ENCODE results near the gene VEGFA. TPM values are rescaled to one million over a fixed set of nuclear protein-coding genes. Genes with fewer than 3 reads are reported as not detected.
A peak's percentile ranks its signal among the peaks of the same experiment; 100 is the strongest.

Gene VEGFA
- total RNA-seq, 4 donors from 2014 or later = 81.0 to 247 (median 156) TPM

DNA sequence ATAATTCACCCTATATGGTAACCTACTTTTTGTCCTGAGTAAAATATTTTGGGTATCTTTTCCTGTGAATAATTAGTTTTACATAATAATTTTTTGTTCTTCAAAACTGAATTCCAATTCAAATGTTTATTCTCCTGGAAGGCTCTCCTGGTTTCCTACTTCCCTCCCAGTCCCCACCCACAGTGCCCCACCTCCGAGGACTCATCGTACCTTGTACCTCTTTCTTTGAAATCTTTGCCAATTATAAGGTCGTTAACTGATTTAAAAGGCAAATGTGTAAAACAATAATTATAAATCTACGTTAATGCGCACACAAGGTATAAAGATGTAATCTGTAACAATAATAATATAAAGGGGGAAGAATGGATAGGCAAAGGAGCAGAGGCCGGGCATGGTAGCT lies 40.5 kb upstream of the VEGFA start:
- Histone ChIP-seq H3K4me3 (no peak overlapping the region), H3K36me3 (peaks cover 0 to 4% of the 10 kb centered on the region in 2 donors), H3K27ac (no peak overlapping the region), H3K4me1 (no peaks in the 10 kb centered on the region), H3K9me3 (peaks cover 0 to 9% of the 10 kb centered on the region in 2 donors), H3K27me3 (no peaks in the 10 kb centered on the region)
- intact Hi-C loops (cut with DNase I; ENCODE audit: low total_unique reads) = no loop called here
- no peak for TF ChIP-seq POLR2A (IDR thresholded peaks at IDR 0.05)
- TF ChIP-seq, protein P1, sequence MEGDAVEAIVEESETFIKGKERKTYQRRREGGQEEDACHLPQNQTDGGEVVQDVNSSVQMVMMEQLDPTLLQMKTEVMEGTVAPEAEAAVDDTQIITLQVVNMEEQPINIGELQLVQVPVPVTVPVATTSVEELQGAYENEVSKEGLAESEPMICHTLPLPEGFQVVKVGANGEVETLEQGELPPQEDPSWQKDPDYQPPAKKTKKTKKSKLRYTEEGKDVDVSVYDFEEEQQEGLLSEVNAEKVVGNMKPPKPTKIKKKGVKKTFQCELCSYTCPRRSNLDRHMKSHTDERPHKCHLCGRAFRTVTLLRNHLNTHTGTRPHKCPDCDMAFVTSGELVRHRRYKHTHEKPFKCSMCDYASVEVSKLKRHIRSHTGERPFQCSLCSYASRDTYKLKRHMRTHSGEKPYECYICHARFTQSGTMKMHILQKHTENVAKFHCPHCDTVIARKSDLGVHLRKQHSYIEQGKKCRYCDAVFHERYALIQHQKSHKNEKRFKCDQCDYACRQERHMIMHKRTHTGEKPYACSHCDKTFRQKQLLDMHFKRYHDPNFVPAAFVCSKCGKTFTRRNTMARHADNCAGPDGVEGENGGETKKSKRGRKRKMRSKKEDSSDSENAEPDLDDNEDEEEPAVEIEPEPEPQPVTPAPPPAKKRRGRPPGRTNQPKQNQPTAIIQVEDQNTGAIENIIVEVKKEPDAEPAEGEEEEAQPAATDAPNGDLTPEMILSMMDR (IDR thresholded peaks at IDR 0.05) = no peak
- DNase-seq = peak in 1 of 2 donors; percentile 9

DNA sequence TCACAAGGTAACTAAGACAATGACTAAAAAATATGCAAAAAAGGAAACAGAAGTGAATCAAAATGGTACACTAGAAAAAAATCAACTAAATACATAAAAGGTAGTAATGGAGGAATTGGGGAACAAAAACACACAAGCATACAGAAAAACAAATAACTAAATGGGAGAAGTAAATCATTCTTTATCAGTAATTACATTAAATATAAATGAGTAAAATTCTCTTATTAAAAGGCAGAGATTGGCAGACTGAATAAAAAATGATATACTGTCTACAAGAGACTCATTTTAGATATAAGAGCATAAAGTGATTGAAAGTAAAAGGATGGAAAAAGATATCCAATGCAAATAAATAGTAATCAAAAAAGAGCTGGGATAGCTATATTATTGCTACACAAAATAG lies 39.4 kb upstream of the VEGFA start:
- TF ChIP-seq, protein P1 (IDR thresholded peaks at IDR 0.05) = no peak
- no peak for DNase-seq
- Histone ChIP-seq H3K9me3 (peaks cover 0 to 9% of the 10 kb centered on the region in 2 donors), H3K4me1 (no peaks in the 10 kb centered on the region), H3K36me3 (peaks cover 0 to 4% of the 10 kb centered on the region in 2 donors), H3K27me3 (no peaks in the 10 kb centered on the region), H3K27ac (no peak overlapping the region), H3K4me3 (no peak overlapping the region)
- intact Hi-C loops (cut with DNase I; ENCODE audit: low total_unique reads) = no loop called here

DNA sequence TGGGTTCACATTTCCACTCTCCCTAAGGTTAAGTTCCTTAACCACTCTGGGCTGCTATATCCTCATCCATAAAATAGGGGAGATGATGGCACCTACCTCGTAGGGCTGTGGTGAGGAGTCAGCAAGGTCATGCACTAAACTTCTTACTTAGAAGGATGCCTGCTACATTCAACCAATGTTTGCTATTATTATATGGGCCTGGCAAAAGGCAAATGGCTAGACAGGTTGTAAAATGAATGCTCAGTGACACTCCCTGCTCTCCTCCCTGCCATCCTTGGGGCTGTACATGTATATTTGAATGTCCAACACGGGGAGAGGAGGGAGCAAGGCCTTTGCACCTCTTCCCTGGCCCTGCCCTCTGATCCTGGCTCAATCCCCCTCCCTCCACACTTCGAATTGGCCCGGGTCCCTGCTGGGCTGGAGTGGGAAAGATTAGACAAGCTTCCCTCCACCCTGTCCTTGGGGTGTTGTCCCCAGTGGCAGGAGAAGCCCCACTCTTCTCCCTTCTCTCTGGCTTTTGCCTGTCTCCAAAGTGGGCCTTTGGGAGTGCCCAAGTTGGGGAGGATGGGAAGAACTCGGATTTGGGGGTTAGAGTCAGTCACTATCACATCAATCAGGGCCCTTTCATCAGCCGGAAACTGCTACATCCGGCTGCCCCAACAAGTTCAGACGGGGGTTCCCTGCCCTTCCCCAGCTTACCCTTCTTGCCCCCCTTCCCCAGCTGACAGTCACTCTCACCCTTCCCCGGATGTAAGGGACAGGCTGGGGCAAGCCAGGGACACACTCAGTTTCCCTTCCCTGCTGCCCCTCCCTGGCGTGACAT lies 36.3 kb upstream of the VEGFA start:
- Histone ChIP-seq H3K27ac (no peak overlapping the region), H3K36me3 (peaks cover 0 to 4% of the 10 kb centered on the region in 2 donors), H3K4me3 (no peak overlapping the region), H3K4me1 (no peaks in the 10 kb centered on the region), H3K27me3 (no peaks in the 10 kb centered on the region), H3K9me3 (peaks cover 0 to 9% of the 10 kb centered on the region in 2 donors)
- intact Hi-C loops (cut with DNase I; ENCODE audit: low total_unique reads) = no loop called here
- TF ChIP-seq POLR2A (IDR thresholded peaks at IDR 0.05) = no peak
- TF ChIP-seq, protein P1 (IDR thresholded peaks at IDR 0.05) = no peak
- DNase-seq = no peak

DNA sequence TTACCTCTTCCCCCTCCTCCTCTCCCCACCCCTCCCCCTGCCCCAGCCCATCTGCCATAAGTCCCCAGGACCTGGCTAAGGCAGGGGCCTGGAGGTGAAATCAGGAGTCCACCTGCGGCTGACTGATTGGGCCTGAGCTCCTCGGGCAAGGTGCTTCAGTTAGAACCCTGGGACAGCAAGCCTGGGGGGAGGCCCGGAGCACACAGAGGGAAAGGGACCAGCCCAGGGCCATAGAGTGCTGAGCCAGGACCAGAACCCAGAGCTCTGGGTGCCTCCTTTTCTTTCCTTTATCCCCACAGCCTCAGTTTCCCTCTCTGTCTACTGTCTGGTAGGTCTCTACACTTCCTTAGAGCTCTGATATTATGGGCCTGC lies 35.7 kb upstream of the VEGFA start:
- Histone ChIP-seq H3K36me3 (peaks cover 0 to 4% of the 10 kb centered on the region in 2 donors), H3K27me3 (no peaks in the 10 kb centered on the region), H3K4me1 (no peaks in the 10 kb centered on the region), H3K9me3 (peaks cover 0 to 9% of the 10 kb centered on the region in 2 donors), H3K27ac (no peak overlapping the region), H3K4me3 (no peak overlapping the region)
- DNase-seq = no peak
- no peak for TF ChIP-seq POLR2A (IDR thresholded peaks at IDR 0.05)
- TF ChIP-seq, protein P1 (IDR thresholded peaks at IDR 0.05) = no peak
- intact Hi-C loops (cut with DNase I; ENCODE audit: low total_unique reads) = no loop called here

DNA sequence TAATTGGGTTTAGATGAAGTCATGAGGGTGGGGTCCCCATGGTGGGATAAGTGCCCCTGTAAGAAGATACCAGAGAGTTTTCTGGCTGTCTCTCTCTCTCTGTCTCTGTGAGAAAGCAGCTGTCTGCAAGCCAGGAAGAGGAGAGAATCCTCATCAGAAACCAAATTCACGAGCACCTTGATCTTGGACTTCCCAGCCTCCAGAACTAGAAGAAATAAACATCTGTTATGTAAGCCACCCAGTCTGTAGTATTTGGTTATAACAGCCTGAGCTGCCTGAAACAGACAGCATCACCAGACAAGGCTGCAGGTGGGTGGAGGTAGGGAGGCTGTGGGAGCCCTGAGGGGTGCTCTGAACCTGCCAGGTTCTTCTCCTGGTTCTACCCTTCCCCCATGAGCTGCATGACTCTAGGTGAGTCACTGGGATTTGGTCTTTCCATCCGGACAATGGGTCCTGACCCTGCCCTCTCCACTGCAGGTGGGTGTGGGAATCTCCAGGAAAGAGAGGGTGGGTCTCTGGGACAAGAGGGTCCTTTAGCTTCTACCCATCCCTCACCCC lies 34.3 kb upstream of the VEGFA start:
- intact Hi-C loops (cut with DNase I; ENCODE audit: low total_unique reads) = no loop called here
- peaks cover 0 to 5% of the 10 kb centered on the region in 2 donors for H3K9me3 ChIP-seq
- H3K36me3 ChIP-seq = peaks cover 0 to 4% of the 10 kb centered on the region in 2 donors
- TF ChIP-seq, protein P1 (IDR thresholded peaks at IDR 0.05) = no peak
- TF ChIP-seq POLR2A (IDR thresholded peaks at IDR 0.05) = no peak
- DNase-seq = peak in 1 of 2 donors; percentile 5
- H3K27me3 ChIP-seq = no peaks in the 10 kb centered on the region
- no peak overlapping the region for H3K27ac ChIP-seq
- H3K4me1 ChIP-seq = no peaks in the 10 kb centered on the region
- H3K4me3 ChIP-seq = no peak overlapping the region
